Measurements from ENCODE around the gene TTC16.

The TTC16 gene

GRCh38 chr9:127722055-127722745, 6.3 kb downstream of the TTC16 start:
- DNase-seq = no peak

DNA sequence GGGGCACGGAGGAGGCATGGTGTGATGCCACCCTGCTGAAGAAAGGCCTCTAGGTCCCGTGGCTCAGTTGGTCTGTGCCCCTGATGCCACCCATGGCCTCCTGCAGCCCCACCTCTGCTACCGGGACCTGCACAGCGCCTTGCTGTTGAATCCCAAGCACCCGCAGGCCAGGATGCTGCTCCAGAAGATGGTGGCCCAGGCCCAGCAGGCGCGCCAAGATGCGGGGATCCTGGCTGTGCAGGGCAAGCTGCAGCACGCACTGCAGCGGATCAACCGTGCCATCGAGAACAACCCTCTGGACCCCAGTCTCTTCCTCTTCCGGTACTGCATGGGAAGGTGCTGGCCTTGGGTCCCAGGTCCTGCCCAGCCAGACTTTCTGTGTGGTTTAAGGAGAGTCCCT, 7.1 kb downstream of the TTC16 start:
- DNase-seq = no peak

- no peak for DNase-seq
Observed at GRCh38 chr9:127723444-127723843, 7.6 kb downstream of the TTC16 start.

- no peak for DNase-seq
Observed at GRCh38 chr9:127724012-127724411, 8.1 kb downstream of the TTC16 start.

DNA sequence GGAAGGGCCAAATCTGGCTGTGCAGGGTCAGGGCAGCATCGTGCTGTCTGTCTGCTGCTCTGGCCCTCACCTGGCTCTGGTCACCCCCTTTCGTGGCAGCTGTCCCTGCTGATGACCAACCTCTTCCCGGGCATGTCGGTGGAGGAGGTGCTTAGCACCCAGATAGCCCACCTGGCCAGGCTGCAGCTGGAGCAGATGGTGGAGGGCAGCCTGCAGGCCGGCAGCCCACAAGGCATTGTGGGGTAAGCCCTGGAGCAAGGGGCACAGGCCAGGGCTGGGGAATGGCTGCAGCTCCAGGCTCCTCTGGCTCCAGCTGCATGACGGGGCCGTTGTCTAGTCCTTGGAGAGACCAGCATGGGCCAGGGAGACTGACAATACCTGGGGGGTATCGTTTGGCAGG, 11.0 kb downstream of the TTC16 start:
- no peak for DNase-seq

- no peak for DNase-seq
Observed at GRCh38 chr9:127728808-127729207, 12.9 kb downstream of the TTC16 start.

DNA sequence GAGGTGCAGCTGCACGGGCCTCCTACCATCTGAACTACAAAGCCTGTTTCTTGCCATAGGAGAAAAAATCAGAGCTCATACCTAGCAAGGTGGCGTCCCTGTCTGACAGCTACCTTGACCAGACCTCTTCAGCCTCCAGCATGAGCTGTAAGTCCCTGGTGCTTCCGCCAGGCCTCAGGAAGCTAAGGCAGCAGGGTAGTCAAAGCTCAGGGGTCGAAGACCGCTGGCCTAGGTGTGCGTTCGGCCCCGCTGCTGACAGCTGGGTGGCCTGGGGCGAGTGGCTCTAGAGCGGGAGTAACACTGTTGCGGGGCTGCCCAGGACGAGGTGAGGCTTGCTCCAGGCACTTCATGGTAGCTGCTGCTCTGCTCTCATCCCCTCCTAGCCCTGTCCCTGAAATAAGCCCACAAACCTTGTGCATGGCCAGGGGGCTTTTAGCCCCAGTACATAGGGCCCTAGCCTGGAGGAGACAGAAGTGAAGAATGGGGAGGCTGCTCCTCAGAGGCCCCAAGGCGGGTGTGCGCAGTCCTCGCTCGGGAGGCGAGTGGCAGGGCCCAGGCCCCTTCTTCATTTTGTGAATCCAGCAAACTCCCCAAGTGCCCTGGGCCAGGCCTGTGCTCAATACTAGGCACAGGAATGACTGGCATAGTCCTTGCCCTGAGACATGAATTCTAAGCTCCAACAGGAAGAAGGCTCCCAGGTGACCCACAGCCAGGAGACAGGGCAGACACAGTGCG, 13.8 kb downstream of the TTC16 start:
- no peak for DNase-seq

DNA sequence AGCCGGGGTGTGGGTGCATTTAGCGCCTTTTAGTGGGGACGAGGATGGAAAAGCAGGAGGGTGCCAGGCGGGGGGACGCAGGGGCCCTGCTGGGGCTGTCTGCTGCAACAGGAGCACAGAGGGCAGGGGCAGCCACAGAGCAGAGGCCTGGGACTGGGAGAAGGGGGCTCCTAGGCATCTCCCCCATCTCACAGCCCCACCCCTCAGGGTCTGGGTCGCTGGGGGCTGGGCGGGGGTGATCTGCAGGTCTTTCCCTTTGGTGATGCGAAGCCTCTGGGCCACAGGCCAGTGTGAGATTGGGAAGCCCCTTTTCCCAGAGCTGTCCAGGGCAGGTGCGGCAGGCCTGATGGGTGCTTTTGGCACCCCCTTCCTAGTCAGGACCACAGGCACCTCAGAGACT, 14.4 kb downstream of the TTC16 start:
- no peak for DNase-seq

GRCh38 chr9:127730799-127731410, 15.0 kb downstream of the TTC16 start:
- DNase-seq = no peak

- DNase-seq = no peak
Observed at GRCh38 chr9:127731938-127732337, 16.1 kb downstream of the TTC16 start.

- DNase-seq = no peak
Observed at GRCh38 chr9:127732444-127732843, 16.6 kb downstream of the TTC16 start.

GRCh38 chr9:127733614-127734013, 17.7 kb downstream of the TTC16 start:
- DNase-seq = no peak

GRCh38 chr9:127734247-127734746, 18.4 kb downstream of the TTC16 start:
- DNase-seq = no peak

GRCh38 chr9:127734747-127735529, 19.1 kb downstream of the TTC16 start, which contains the start of gene TOR2A:
TSS of gene TOR2A (minus strand) at chr9:127735294. CDS start at chr9:127735270, 24 bp downstream.
- DNase-seq = peak; percentile 99

- DNase-seq = no peak
Observed at GRCh38 chr9:127735530-127736185, 19.8 kb downstream of the TTC16 start.

DNA sequence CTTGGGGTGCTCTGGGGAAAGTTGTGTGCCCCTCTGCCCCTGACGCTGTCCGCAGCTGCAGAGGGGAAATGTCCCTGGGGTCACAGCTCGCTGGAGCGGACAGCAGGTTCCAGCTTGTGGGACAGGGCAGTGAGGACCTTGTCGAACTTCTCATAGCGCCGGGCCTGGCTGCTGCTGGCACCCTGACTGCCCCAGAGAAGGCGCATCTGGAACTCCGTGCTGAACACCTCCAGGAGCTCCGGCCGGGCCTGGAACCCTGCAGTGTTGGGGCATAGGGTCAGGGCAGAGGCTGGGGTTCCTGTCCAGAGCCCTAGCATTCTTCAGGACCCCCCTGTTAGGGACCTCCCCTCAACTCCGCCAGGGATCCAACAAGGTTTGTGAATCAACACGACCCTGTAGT, 22.8 kb downstream of the TTC16 start:
- DNase-seq = no peak

DNA sequence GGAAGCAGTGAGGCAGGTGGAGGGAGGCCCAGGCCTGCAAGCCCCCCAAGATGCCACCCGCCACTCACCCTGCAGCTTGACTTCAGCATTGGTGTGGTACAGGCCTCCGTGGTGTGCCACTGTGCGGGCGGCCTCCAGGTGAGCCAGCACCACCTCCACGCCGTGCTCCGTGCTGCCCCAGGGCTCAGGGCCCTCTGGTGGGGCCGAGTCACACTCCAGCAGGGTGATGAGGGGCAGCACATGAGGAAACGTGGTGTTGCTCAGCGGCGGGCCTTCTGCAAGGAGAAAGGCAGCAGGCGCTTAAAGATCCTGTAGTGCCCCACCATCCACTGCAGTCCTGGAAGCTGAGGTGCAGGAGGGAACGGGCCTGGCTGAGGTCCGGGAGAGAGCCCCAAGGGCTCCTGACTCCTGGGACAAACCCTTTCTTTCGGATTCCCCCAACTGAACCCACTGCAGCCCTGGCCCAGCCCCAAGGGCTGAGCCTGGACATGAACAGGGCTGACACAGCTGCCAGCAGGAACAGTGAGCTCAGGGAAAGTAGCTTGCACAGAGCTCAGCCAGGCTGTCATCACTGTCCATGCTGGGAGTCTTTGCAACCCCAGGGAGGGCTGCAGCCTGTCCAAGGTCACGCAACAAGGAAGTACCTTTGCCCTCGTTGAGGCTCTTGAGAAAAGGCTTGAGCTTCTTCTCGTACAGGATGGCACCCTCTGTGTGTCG, 23.9 kb downstream of the TTC16 start:
- DNase-seq = no peak

- no peak for DNase-seq
Observed at GRCh38 chr9:127741831-127742434, 26.1 kb downstream of the TTC16 start.

- DNase-seq = no peak
Observed at GRCh38 chr9:127742435-127743088, 26.7 kb downstream of the TTC16 start.

DNA sequence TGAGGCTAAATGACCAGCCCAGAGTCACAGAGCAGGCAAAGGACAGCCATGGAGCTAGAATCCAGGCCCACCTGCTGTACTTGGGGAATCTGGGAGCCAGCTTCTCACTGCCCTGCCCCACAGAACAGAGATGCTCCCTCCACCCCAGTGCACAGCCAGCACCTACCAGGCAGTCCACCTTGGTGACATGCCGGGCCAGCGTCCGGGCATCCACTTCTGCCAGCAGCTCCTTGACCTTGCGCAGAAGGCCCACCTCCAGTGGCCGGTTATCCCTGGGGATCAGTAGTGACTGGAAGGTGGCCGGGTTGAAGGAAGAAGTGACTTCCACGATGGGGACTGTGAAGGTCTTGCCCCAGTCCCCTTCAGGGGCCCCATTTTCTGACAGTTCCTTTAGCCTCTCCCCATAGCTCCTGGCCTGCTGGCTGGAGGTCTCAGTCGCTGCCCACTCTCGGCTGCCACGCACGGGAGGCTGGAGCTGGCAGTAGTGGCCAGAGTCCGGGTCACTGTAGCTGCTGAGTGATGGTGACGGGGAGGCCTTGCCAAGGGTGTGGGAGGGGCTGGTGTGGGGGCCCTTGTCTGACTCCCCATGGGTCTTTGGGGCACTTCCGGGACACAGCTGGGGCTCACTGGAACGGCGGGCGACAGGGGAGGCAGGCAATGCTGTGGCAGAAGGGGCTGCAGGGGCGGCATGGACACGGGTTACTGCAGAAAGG, 28.7 kb downstream of the TTC16 start:
- DNase-seq = no peak

All from central memory CD4-positive, alpha-beta T cell (primary cell).